SK-N-SH (cell line): Measurements from ENCODE around the gene ELAC2. TPM values are rescaled to one million over a fixed set of nuclear protein-coding genes. Genes with fewer than 3 reads are reported as not detected.
A peak's percentile ranks its signal among the peaks of the same experiment; 100 is the strongest.

Experiments
- CTCF ChIA-PET: fragments of 300-600, 350-600 bp; formaldehyde crosslinking; extraction: SDS; loops from one replicate; lab custom pipeline; 2021; lab: Yijun Ruan, JAX
- POLR2A ChIA-PET: fragments of 350-600 bp; sonication (Branson Sonifier 250); formaldehyde crosslinking; extraction: SDS; loops from one replicate; lab custom pipeline; 2020; ENCODE audit warnings: antibody characterized with exemption, inconsistent platforms; lab: Yijun Ruan, JAX
- DNase-seq: peaks from one replicate; pipeline ENCODE4 v3.0.0; 2012
- H2AFZ ChIP-seq: fragments of 200-600 bp; sonication (generic); 2 replicates; pipeline ENCODE4 v1.8.1; 2016; ENCODE audit warnings: antibody characterized with exemption, mild to moderate bottlenecking, low read depth
- H3F3A ChIP-seq: fragments of 200-600 bp; sonication (generic); replicated peaks from 2 replicates; pipeline ENCODE3; 2016; ENCODE audit warnings: antibody characterized with exemption, mild to moderate bottlenecking; ENCODE audit not compliant: insufficient read depth
- H3K27ac ChIP-seq, 2 experiments: fragments of 200-500 bp in 1 of 2; fragments of 200-600 bp in 1 of 2; sonication (Bioruptor generic) in 1 of 2; sonication (generic), shearing (Covaris generic) in 1 of 2; 2 replicates each; pipeline versions ENCODE4 v1.5.1 to v1.6.1; 2014 to 2016; ENCODE audit warnings: low read depth in 2 of 2, inconsistent platforms in 1 of 2, low read length in 1 of 2, mild to moderate bottlenecking in 1 of 2, mixed read lengths in 1 of 2
- H3K27me3 ChIP-seq: fragments of 200-600 bp; sonication (generic), shearing (Covaris generic); 2 replicates; pipeline ENCODE4 v1.6.1; 2016; ENCODE audit warnings: mixed run types; ENCODE audit not compliant: insufficient read depth
- H3K36me3 ChIP-seq, 2 experiments: fragments of 200-500 bp in 1 of 2; fragments of 200-600 bp in 1 of 2; sonication (Bioruptor generic) in 1 of 2; sonication (generic) in 1 of 2; replicated peaks in 1 of 2; 2 replicates each; pipeline versions ENCODE3 to v1.5.1; 2014 to 2016; ENCODE audit warnings: low read length in 1 of 2, mild to moderate bottlenecking in 1 of 2; ENCODE audit not compliant: insufficient read depth in 2 of 2, control insufficient read depth in 1 of 2
- H3K4me1 ChIP-seq, 2 experiments: fragments of 200-500 bp in 1 of 2; fragments of 200-600 bp in 1 of 2; sonication (Bioruptor generic) in 1 of 2; sonication (generic), shearing (Covaris generic) in 1 of 2; 2 replicates each; pipeline versions ENCODE4 v1.5.1 to v1.6.1; 2014 to 2016; ENCODE audit warnings: low read depth in 1 of 2, low read length in 1 of 2, mixed run types in 1 of 2; ENCODE audit not compliant: insufficient read depth in 2 of 2, control insufficient read depth in 1 of 2
- H3K4me2 ChIP-seq: fragments of 200-600 bp; sonication (generic), shearing (Covaris generic); 2 replicates; pipeline ENCODE4 v1.6.1; 2017; ENCODE audit warnings: mixed run types
- H3K4me3 ChIP-seq, 2 experiments: fragments of 200-500 bp in 1 of 2; fragments of 200-600 bp in 1 of 2; sonication (Bioruptor generic) in 1 of 2; sonication (generic), shearing (Covaris generic) in 1 of 2; 2 replicates each; pipeline versions ENCODE4 v1.5.1 to v1.8.1; 2014 to 2016; ENCODE audit warnings: low read depth in 2 of 2, inconsistent platforms in 1 of 2, low read length in 1 of 2, mild to moderate bottlenecking in 1 of 2, mixed read lengths in 1 of 2, moderate library complexity in 1 of 2
- H3K79me2 ChIP-seq: fragments of 200-600 bp; sonication (generic); 2 replicates; pipeline ENCODE4 v1.8.1; 2017; ENCODE audit warnings: mild to moderate bottlenecking; ENCODE audit not compliant: insufficient read depth
- H3K9ac ChIP-seq: fragments of 200-600 bp; sonication (generic); 2 replicates; pipeline ENCODE4 v1.6.1; 2017; ENCODE audit warnings: mixed run types
- H3K9me2 ChIP-seq: fragments of 200-600 bp; sonication (generic); 2 replicates; pipeline ENCODE4 v1.6.1; 2017; ENCODE audit warnings: mixed run types
- H3K9me3 ChIP-seq: fragments of 200-600 bp; sonication (generic); 2 replicates; pipeline ENCODE4 v1.6.1; 2017; ENCODE audit warnings: mixed run types, mild to moderate bottlenecking, moderate library complexity
- H4K20me1 ChIP-seq: fragments of 200-600 bp; sonication (generic); 2 replicates; pipeline ENCODE4 v1.6.1; 2017; ENCODE audit warnings: mild to moderate bottlenecking, mixed run types; ENCODE audit not compliant: insufficient read depth
- CTCF ChIP-seq: fragments of 200-600 bp; sonication (generic); IDR thresholded peaks from 2 replicates; pipeline ENCODE4 v1.6.1; 2017; ENCODE audit warnings: antibody characterized with exemption, mild to moderate bottlenecking, moderate library complexity
- FOSL2 ChIP-seq: IDR thresholded peaks from 2 replicates; pipeline ENCODE4 v1.4.0; 2012; ENCODE audit warnings: low read depth, mild to moderate bottlenecking, moderate library complexity, borderline replicate concordance
- FOXM1 ChIP-seq: IDR thresholded peaks from 2 replicates; pipeline ENCODE4 v1.4.0; 2012; ENCODE audit warnings: low read depth, mild to moderate bottlenecking
- IRF3 ChIP-seq: fragments of 150-350 bp; IDR thresholded peaks from 2 replicates; pipeline ENCODE4 v1.6.1; 2016; ENCODE audit warnings: mild to moderate bottlenecking, low read depth, low read length
- MEF2A ChIP-seq: IDR thresholded peaks from 2 replicates; pipeline ENCODE4 v1.4.0; 2012; ENCODE audit warnings: low read depth, borderline replicate concordance
- NFIC ChIP-seq: IDR thresholded peaks from 2 replicates; pipeline ENCODE4 v1.4.0; 2012; ENCODE audit warnings: borderline replicate concordance
- POLR2AphosphoS5 ChIP-seq: IDR thresholded peaks from 2 replicates; pipeline ENCODE4 v1.6.1; 2012; ENCODE audit warnings: low read depth, low read length
- RCOR1 ChIP-seq: fragments of 150-350 bp; IDR thresholded peaks from 2 replicates; pipeline ENCODE4 v1.6.1; 2017; ENCODE audit warnings: antibody characterized with exemption, low read length
- REST ChIP-seq: IDR thresholded peaks from 2 replicates; pipeline ENCODE4 v1.6.1; 2012; ENCODE audit warnings: mild to moderate bottlenecking, low read depth, low read length, moderate library complexity
- RXRA ChIP-seq: IDR thresholded peaks from 2 replicates; pipeline ENCODE4 v1.4.0; 2012; ENCODE audit warnings: low read depth, mild to moderate bottlenecking, borderline replicate concordance
- TCF12 ChIP-seq: IDR thresholded peaks from 2 replicates; pipeline ENCODE4 v1.4.0; 2012
- TEAD4 ChIP-seq: IDR thresholded peaks from 2 replicates; pipeline ENCODE4 v1.4.0; 2012; ENCODE audit warnings: mild to moderate bottlenecking, borderline replicate concordance; ENCODE audit not compliant: insufficient read depth
- USF2 ChIP-seq: fragments of 150-350 bp; IDR thresholded peaks from 2 replicates; pipeline ENCODE4 v1.6.1; 2017; ENCODE audit warnings: antibody characterized with exemption, low read length, low read depth, borderline replicate concordance
- YY1 ChIP-seq: IDR thresholded peaks from 2 replicates; pipeline ENCODE4 v1.4.0; 2012; ENCODE audit warnings: low read depth, mild to moderate bottlenecking
- WGBS: methylation state at CpG from one replicate; pipeline ENCODE4 v1.1.6; 2017; ENCODE audit warnings: low lambda C conversion rate; 5-methylcytosine and 5-hydroxymethylcytosine counted together
- polyA plus RNA-seq, 3 experiments: library from polyadenylated mRNA; depleted of rRNA; stranded (reverse); fragments of >200 nt; gene quantifications; 2 replicates each; pipeline ENCODE4 v1.2.3, GENCODE V29; 2012

The ELAC2 gene
- polyA plus RNA-seq, 1 of the 3 experiments (the other 2 are of a cell fraction): 77.6 TPM

GRCh38 chr17:12977008-12977751 lies 40.6 kb downstream of the ELAC2 start:
- Histone ChIP-seq H3K9me2 (no peaks in the 10 kb centered on the region), H3K27me3 (peaks cover 31% of the 10 kb centered on the region), H2AFZ (no peak overlapping the region), H3K4me1 (no peaks in the 10 kb centered on the region), H3K9ac (no peak overlapping the region), H3K79me2 (no peaks in the 10 kb centered on the region), H3F3A (no peaks in the 10 kb centered on the region), H3K9me3 (no peaks in the 10 kb centered on the region), H3K27ac (no peak overlapping the region), H3K36me3 (no peaks in the 10 kb centered on the region), H4K20me1 (no peaks in the 10 kb centered on the region)
- POLR2A ChIA-PET: no interaction called here
- WGBS: 42% methylated on average over 13 of the region's 13 CpGs
- TF ChIP-seq POLR2AphosphoS5: no peak
- TF ChIP-seq, all 33 proteins: peak for 0
- Histone ChIP-seq H3K4me2 (no peak overlapping the region), H3K4me3 (no peak overlapping the region)
- CTCF ChIA-PET: no interaction called here
- no peak for DNase-seq

GRCh38 chr17:12974005-12974531 lies 43.8 kb downstream of the ELAC2 start:
- TF ChIP-seq RCOR1 (no peak), CTCF (no peak), RXRA (no peak), FOXM1 (no peak), TCF12 (no peak), NFIC (no peak), YY1 (no peak), FOSL2 (no peak), USF2 (no peak), IRF3 (no peak), MEF2A (no peak), REST (no peak), TEAD4 (no peak)
- Histone ChIP-seq H3K9ac (no peak overlapping the region), H4K20me1 (no peaks in the 10 kb centered on the region), H3K27me3 (peaks cover 34% of the 10 kb centered on the region), H3K9me2 (no peaks in the 10 kb centered on the region), H3K4me3 (no peak overlapping the region), H3K36me3 (no peaks in the 10 kb centered on the region), H3F3A (no peaks in the 10 kb centered on the region), H2AFZ (no peak overlapping the region), H3K9me3 (no peaks in the 10 kb centered on the region), H3K79me2 (no peaks in the 10 kb centered on the region), H3K27ac (no peak overlapping the region), H3K4me2 (peak overlapping the region; percentile 50; the same call in 1 of the 2 replicates), H3K4me1 (no peaks in the 10 kb centered on the region)
- CTCF ChIA-PET: interaction anchor here (1.2 kb wide), 1 partner anchor 29 kb away, joined by 3 read pairs; no protein-coding TSS in a partner anchor
- DNase-seq: no peak
- POLR2A ChIA-PET: interaction anchor here (1.0 kb wide), 1 partner anchor 13 kb away, joined by 3 read pairs; no protein-coding TSS in a partner anchor
- 34% methylated on average over 17 of the region's 40 CpGs for WGBS
